ENCODE measurements around the gene PRICKLE2. TPM values are rescaled to one million over a fixed set of nuclear protein-coding genes. Genes with fewer than 3 reads are reported as not detected.

PRICKLE2 gene
- total RNA-seq, 4 donors from 2014 or later, result 28.8 to 48.1 (median 38.5) TPM

DNA sequence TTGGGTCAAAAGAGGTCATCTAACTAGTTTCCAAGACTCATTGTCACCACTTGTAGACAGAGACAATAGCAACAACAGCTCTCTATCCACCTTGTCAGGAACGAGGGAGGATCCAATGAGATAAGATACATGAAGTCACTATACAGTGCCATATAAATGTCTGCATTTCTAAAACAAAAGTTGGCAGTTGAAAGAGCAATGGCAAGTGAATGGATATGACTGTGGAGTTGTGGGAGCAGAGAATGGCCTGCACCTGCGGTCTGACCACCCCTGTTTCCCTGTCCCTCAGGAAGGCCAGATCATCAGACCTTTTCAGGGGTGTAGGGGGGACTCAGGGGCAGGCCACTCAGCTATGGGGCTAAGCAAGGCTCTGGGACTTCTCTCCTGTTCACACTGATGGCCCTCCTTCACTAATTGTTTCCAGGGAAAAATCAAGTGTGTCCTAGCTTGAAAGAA, 161.3 kb downstream of the PRICKLE2 start:
- H3K36me3 ChIP-seq, result no peaks in the 10 kb centered on the region
- H3K27me3 ChIP-seq, result no peaks in the 10 kb centered on the region
- intact Hi-C loops (cut with DNase I), result no loop called here
- no peak for TF ChIP-seq POLR2A (IDR thresholded peaks at IDR 0.05)
- TF ChIP-seq, protein P1, sequence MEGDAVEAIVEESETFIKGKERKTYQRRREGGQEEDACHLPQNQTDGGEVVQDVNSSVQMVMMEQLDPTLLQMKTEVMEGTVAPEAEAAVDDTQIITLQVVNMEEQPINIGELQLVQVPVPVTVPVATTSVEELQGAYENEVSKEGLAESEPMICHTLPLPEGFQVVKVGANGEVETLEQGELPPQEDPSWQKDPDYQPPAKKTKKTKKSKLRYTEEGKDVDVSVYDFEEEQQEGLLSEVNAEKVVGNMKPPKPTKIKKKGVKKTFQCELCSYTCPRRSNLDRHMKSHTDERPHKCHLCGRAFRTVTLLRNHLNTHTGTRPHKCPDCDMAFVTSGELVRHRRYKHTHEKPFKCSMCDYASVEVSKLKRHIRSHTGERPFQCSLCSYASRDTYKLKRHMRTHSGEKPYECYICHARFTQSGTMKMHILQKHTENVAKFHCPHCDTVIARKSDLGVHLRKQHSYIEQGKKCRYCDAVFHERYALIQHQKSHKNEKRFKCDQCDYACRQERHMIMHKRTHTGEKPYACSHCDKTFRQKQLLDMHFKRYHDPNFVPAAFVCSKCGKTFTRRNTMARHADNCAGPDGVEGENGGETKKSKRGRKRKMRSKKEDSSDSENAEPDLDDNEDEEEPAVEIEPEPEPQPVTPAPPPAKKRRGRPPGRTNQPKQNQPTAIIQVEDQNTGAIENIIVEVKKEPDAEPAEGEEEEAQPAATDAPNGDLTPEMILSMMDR (IDR thresholded peaks at IDR 0.05), result no peak
- DNase-seq, result no peak
- H3K4me1 ChIP-seq, result peaks cover 19 to 30% of the 10 kb centered on the region in 2 donors
- H3K4me3 ChIP-seq (replicated peaks in 1 of 3), result no peak overlapping the region
- peak overlapping the region in 1 of 3 donors; percentile 25 for H3K27ac ChIP-seq
- 88 to 91% methylated on average over 2 of the region's 2 CpGs for whole genome bisulfite sequencing, 2 donors
- no peaks in the 10 kb centered on the region for H3K9me3 ChIP-seq

DNA sequence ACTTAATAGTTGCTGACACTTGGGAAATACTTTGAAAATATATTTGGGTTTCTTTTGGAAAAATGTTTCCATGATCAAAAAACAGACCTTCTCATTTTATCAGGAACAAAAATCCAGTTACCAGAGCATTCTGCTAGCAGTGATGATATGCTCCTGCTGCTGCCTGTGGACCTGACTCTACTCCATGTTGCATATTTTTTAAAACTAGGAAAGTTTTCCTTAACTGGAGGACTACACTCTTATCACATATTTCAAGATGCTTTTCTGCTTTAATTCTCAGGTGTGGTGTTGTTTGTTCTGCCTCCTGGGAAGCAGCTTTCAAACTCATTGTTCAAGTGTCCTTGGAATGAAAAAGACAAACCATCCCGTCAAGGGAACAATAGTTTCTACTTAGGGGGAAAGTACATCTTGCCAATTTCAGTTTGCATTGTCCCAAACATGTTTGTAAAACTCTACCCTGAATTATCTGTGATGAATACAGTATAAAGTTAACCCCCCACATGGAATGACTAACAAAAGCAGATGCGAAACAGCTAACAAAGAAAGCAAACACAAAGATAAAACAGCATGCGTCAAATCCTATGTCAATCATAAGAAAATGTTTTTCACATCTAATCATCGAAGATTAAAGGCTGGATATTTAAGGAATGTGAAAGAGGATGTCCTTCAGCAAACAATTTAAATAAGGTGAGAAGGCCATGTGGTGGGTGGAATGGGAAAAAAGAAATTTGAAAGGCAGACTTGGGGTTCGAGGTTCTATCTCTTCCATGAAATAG, 161.9 kb downstream of the PRICKLE2 start:
- TF ChIP-seq, protein P1 (IDR thresholded peaks at IDR 0.05), result no peak
- TF ChIP-seq POLR2A (IDR thresholded peaks at IDR 0.05), result no peak
- Histone ChIP-seq H3K27me3 (no peaks in the 10 kb centered on the region), H3K27ac (peak overlapping the region in 2 of 3 donors; percentile 20 to 30), H3K9me3 (no peaks in the 10 kb centered on the region), H3K4me3 (replicated peaks in 1 of 3) (no peak overlapping the region), H3K4me1 (peaks cover 19 to 30% of the 10 kb centered on the region in 2 donors), H3K36me3 (no peaks in the 10 kb centered on the region)
- intact Hi-C loops (cut with DNase I), result no loop called here
- 63 to 66% methylated on average over 5 of the region's 5 CpGs for WGBS, 2 donors
- DNase-seq, result no peak

DNA sequence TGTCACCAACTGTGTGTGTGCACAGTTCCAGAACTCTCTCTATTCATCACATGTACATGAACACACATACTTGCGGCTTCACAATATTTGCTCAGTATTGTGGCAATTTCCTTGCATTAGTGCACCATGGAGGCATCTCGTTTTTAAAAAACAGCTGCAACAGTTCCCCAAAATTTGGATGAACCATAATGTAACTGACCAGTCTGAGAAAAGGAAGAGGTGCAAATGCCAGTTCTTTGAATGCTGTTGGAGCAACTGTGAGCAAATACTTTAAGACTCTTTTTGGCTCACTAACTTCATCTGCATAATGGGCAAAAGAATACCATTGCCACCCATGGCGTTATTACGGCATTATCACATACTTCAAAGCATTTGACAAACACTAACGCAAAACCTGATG, 163.6 kb downstream of the PRICKLE2 start:
- no peak overlapping the region for H3K27ac ChIP-seq
- peaks cover 12 to 23% of the 10 kb centered on the region in 2 donors for H3K4me1 ChIP-seq
- intact Hi-C loops (cut with DNase I), result no loop called here
- H3K9me3 ChIP-seq, result no peaks in the 10 kb centered on the region
- no peak for DNase-seq
- 95% methylated on average over 5 of the region's 5 CpGs for WGBS, 2 donors
- no peak for TF ChIP-seq POLR2A (IDR thresholded peaks at IDR 0.05)
- TF ChIP-seq, protein P1 (IDR thresholded peaks at IDR 0.05), result no peak
- H3K27me3 ChIP-seq, result no peaks in the 10 kb centered on the region
- no peak overlapping the region for H3K4me3 ChIP-seq (replicated peaks in 1 of 3)
- H3K36me3 ChIP-seq, result no peaks in the 10 kb centered on the region

DNA sequence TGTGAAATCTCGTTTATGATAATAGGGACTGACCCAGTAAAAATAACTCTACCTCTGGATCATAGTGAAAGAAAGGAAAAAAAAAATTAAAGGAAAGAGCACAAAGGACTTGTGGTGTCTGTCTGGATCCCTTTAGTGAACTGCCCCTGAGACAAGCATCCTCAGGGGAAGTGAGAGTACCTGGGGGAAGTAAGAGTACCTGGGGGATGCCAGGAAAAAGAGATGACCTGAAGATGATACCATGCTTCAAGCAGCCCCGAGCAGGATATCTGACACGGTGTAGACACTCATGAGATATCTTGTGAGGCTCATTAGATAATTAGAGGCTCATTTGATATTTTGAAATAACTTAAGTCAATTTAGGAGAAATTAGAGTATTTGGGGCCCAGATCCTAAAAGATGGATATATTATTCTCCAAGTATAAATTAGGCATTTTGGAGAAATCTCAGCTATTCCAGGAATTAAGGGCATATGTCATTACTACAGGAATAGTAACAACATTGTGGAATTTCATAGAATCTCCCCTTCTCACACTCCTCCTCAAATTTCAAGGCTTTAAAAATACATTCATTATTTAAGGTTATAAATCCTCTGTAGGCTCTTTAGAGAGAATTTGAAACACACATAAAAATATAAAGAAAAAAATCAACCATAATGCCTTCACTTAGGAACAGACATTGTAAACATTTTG, 165.6 kb downstream of the PRICKLE2 start:
- Histone ChIP-seq H3K9me3 (no peaks in the 10 kb centered on the region), H3K4me3 (replicated peaks in 1 of 3) (no peak overlapping the region), H3K4me1 (peaks cover 12 to 23% of the 10 kb centered on the region in 2 donors), H3K27me3 (no peaks in the 10 kb centered on the region), H3K36me3 (no peaks in the 10 kb centered on the region), H3K27ac (no peak overlapping the region)
- DNase-seq, result no peak
- intact Hi-C loops (cut with DNase I), result no loop called here
- WGBS, 2 donors, result 76 to 86% methylated on average over 3 of the region's 3 CpGs
- TF ChIP-seq POLR2A (IDR thresholded peaks at IDR 0.05), result no peak
- TF ChIP-seq, protein P1 (IDR thresholded peaks at IDR 0.05), result no peak

DNA sequence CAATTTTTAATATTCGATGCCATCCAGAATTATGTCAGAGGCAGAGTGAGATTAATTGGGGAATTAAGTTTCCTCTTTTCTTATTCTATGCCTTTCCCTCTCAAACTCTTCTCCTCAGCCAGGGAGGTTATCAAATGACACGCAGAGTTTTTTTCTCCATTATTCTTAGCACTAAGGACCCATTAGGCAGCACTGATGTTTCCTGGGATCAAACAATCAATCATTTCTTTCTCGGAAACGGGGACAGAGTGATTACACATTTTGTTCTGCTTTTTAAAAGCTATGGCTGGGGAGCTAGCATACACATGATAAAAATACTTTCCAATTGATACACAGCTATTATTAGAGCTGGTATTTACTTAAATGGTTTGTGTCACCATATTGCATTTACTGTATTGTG, 166.7 kb downstream of the PRICKLE2 start:
- no peaks in the 10 kb centered on the region for H3K36me3 ChIP-seq
- TF ChIP-seq POLR2A (IDR thresholded peaks at IDR 0.05), result no peak
- TF ChIP-seq, protein P1 (IDR thresholded peaks at IDR 0.05), result no peak
- H3K4me3 ChIP-seq (replicated peaks in 1 of 3), result no peak overlapping the region
- H3K4me1 ChIP-seq, result peaks cover 9 to 16% of the 10 kb centered on the region in 2 donors
- WGBS, 2 donors, result 65 to 81% methylated on average over 4 of the region's 4 CpGs
- DNase-seq, result no peak
- H3K27ac ChIP-seq, result no peak overlapping the region
- no peaks in the 10 kb centered on the region for H3K9me3 ChIP-seq
- H3K27me3 ChIP-seq, result no peaks in the 10 kb centered on the region
- intact Hi-C loops (cut with DNase I), result no loop called here
